ENCODE results near the gene CCDC188. TPM values are rescaled to one million over a fixed set of nuclear protein-coding genes. Genes with fewer than 3 reads are reported as not detected.

CCDC188 gene
- total and polyA plus RNA-seq, 2 of the 8 experiments (the other 6 are each of a cell fraction or from before 2014, with no cell fraction given): not detected

DNA sequence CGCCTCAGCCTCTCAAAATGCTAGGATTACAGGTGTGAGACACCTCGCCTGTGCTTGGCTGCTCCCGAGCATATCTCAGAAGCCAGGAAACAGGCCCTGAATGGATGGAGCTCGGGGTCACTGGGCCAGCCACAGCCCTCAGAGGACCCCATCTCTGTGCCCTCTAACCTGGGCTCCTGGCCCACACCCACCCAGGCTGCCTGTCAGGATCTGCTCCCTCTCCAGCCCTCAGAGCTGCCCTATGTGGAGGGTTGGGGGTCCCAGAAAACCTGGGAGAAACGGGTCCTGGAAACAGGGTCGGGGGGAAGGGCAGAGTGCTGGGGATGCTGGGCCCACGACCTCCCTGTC is 5.2 kb upstream of the CCDC188 start:
- Histone ChIP-seq H3K79me2 (ENCODE audit: control insufficient read depth in 1 of 2, insufficient read depth in 2 of 2, low read length in 2 of 2) (no peaks in the 10 kb centered on the region), H2AK5ac (ENCODE audit: low read depth, low read length) (no peak overlapping the region), H2BK12ac (ENCODE audit: low read depth, low read length) (no peak overlapping the region), H3K9ac (replicated peaks in 1 of 4; ENCODE audit: extremely low read depth in 1 of 4, low read depth in 3 of 4, low read length in 3 of 4) (no peak overlapping the region), H2BK5ac (ENCODE audit: low read depth, low read length) (no peak overlapping the region), H3K4me1 (replicated peaks in 1 of 4; ENCODE audit: control insufficient read depth in 3 of 4, insufficient read depth in 4 of 4, low read length in 3 of 4) (peaks cover 0 to 7% (median 4%) of the 10 kb centered on the region in 4 experiments; a peak in 4 of 7 replicates), H3K23me2 (ENCODE audit: low read depth, low read length) (no peaks in the 10 kb centered on the region), H3K18ac (ENCODE audit: extremely low read depth, low read length) (no peak overlapping the region), H3K56ac (replicated peaks; ENCODE audit: insufficient read length, low read depth, low read length) (no peak overlapping the region), H2BK20ac (ENCODE audit: low read length) (no peak overlapping the region), H2BK120ac (replicated peaks; ENCODE audit: low read depth, low read length) (no peak overlapping the region), H3K4ac (replicated peaks; ENCODE audit: insufficient read length, low read depth, low read length) (no peak overlapping the region), H3K27me3 (replicated peaks in 1 of 4; ENCODE audit: control insufficient read depth in 3 of 4, extremely low read depth in 1 of 4, insufficient read depth in 3 of 4, low read length in 3 of 4) (no peaks in the 10 kb centered on the region), H3K9me3 (ENCODE audit: insufficient read depth in 2 of 2, low read depth in 1 of 2, low read length in 1 of 2) (no peaks in the 10 kb centered on the region), H3K79me1 (ENCODE audit: low read depth, low read length) (no peaks in the 10 kb centered on the region), H3K27ac (ENCODE audit: low read depth, low read length) (no peak overlapping the region), H3K4me3 (ENCODE audit: extremely low read depth in 1 of 4, insufficient read depth in 2 of 4, low read depth in 3 of 4, low read length in 4 of 4) (no peak overlapping the region), H2AFZ (ENCODE audit: low read length) (no peak overlapping the region), H3K36me3 (ENCODE audit: control insufficient read depth in 2 of 4, insufficient read depth in 4 of 4, low read length in 3 of 4) (no peaks in the 10 kb centered on the region), H4K5ac (ENCODE audit: insufficient read length, low read depth, low read length) (no peak overlapping the region), H3K14ac (ENCODE audit: insufficient read length) (no peak overlapping the region), H2BK15ac (ENCODE audit: low read length) (no peak overlapping the region), H3K23ac (ENCODE audit: insufficient read length) (no peak overlapping the region), H4K91ac (replicated peaks; ENCODE audit: insufficient read length, low read length) (peak overlapping the region; percentile 40), H4K20me1 (replicated peaks in 1 of 2; ENCODE audit: control insufficient read depth in 1 of 2, insufficient read depth in 2 of 2, low read length in 2 of 2) (no peaks in the 10 kb centered on the region), H3K4me2 (ENCODE audit: insufficient read depth in 1 of 2, low read depth in 2 of 2, low read length in 2 of 2) (no peak overlapping the region), H4K8ac (ENCODE audit: extremely low read depth, insufficient read depth, low read length) (no peak overlapping the region)
- DNase-seq (ENCODE audit: low read depth in 1 of 2, low spot score in 2 of 2) (no peak), FAIRE-seq (no peak)
- WGBS, 2 experiments (ENCODE audit: extremely low coverage in 1 of 2, insufficient coverage in 1 of 2, insufficient read length in 1 of 2, insufficient replicate concordance in 2 of 2, low coverage in 1 of 2, low lambda C conversion rate in 2 of 2, missing lambda C conversion rate in 1 of 2): 79% methylated on average over 7 of the region's 7 CpGs; no CpG with 5 or more reads in 1 of the 2 experiments
- ChIA-PET CTCF (ENCODE audit: partially characterized antibody) (interaction anchor here (1.0 to 7.7 kb wide), 9 partner anchors 12 to 132 kb away, joined by 3 to 98 read pairs (median 11); no protein-coding TSS in a partner anchor), POLR2A (ENCODE audit: partially characterized antibody) (no interaction called here)
- TF ChIP-seq BRCA1 (IDR thresholded peaks at IDR 0.05; ENCODE audit: low read depth, low read length): no peak
- TF ChIP-seq KDM5A (IDR thresholded peaks at IDR 0.05; ENCODE audit: low read length): no peak
- TF ChIP-seq NRF1 (IDR thresholded peaks at IDR 0.05; ENCODE audit: low read depth, low read length): no peak
- no peak for TF ChIP-seq ASH2L (IDR thresholded peaks at IDR 0.05; ENCODE audit: low read length)
